NCI-H1694 treated with DMSO at 0.1 percent for 48 hours (cell line): ENCODE results near the gene TIMM9.
"Not testable (repeated sequence)": the region's sequence is repeated elsewhere in the genome, so short reads cannot be mapped to it uniquely, and the experiment has no call there.

Experiments
- DNase-seq: peaks from one replicate; lab custom pipeline; 2025; lab: John Stamatoyannopoulos, UW

Gene TIMM9, protein sequence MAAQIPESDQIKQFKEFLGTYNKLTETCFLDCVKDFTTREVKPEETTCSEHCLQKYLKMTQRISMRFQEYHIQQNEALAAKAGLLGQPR

DNA sequence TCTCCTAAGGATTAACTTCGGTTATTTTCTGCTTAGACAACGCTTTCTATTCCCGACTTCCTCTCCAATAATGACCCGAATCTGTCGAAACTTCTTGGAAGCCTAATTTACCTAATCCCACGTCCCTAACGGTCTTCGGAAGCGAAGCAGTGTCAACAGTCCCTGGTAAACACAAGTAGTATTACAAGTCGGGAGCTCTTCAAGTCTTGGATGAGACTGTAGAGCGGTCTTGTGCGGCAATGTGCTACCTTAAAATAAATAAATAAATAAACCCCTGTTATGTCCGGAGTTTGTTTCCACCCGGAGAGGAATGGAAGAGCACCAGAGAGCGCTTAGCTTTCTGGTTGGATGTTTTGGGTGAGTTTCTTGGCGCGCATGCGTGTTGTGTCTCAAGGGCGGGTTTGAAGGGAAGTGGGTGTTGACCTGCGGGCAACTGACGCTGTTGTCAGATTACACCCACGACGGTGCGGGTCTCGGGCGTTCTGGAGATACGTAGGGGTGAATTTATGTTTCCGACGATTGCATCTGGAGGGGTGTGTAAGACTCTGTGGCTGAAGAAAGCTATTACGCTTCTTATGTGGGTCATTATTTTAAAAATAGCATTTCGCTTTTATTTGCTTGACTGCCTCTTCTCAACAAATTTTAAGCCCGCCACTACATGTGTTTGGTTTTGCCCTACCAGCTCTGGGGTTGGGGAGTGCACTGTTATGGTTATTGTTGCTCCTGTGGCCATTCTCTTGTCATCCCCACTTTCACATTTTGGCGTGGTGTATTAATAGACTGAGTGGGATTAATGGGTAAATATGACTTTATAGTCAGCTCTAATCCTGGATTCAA is at the start of gene TIMM9, which contains the start of gene KIAA0586:
TIMM9 (minus strand) TSS at position 251 of the 837 bp plus-strand sequence. CDS start 15,586 bp downstream, outside the sequence.
KIAA0586 (plus strand) TSS at position 439 of the 837 bp plus-strand sequence. CDS start 546 bp downstream, outside the sequence.
- peak; percentile 96 for DNase-seq

DNA sequence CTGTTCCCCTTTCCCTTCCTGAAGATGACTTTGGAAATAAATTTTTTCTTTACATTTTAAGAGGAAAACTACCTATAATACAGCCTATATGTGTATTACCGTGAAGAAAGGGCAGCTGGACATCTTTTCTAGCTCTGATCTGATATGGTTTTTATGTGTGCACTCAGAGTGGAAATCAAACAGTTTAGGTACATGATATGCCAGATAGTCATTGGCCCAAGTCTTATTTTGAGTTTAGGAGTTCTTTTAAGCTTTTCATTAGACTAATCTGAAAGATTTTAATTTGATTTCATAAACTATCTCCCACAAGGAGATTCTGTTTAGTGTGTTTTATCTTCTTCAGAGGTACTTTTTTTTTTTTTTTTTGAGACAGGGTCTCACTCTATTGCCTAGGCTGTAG is 49.0 kb upstream of the TIMM9 start:
- no peak for DNase-seq

DNA sequence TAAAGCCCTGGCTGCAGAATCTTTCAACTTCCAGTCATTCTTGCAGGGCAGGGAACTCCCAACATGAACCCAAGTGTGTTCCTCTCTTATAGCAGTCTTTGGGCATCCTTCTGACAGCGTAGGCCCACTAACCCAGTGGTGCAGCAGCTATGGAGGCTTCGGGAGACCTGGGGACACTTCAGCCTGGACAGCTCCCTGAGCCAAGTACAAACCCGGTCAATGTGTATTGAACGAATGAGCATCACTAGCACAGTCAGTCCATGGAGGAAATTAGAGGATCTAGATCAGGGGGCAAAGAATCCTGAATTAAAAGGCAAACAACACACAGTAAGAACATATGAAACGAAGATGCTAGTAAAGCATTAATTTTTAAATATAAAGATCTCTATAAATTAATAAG is 42.0 kb upstream of the TIMM9 start:
- no peak for DNase-seq

DNA sequence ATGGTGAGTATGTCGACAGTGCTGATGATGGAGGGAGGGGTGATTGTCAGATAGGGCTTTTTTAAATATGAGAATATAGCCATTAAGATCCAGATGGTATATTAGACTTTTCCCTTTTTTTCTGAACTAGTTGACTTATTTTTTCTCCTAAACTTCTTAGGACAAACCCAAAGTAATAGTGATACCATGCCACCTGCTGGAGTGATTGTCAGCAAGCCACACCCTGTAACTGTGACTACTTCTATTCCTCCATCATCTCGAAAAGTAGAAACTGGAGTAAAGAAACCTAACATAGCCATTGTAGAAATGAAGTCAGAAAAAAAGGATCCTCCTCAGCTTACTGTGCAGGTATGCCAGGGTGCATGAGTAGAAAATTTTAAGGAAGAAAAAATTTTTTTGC is 40.2 kb upstream of the TIMM9 start:
- no peak for DNase-seq

DNA sequence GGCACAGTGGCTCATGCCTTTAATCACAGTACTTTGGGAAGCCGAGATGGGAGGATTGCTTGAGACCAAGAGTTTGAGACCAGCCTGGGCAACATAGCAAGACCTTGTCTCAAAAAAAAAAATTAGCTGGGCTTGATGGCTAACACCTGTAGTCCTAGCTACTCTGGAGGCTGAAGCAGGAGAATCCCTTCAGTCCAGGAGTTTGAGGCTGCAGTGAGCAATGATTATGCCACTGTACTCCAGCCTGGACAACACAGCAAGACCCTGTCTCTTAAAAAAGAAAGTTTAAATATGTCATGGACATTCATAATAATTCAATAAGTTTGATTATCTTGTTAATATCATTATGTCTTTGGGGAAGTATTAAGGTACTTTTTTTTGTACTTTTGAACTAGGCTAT is 39.1 kb upstream of the TIMM9 start:
- DNase-seq, result no peak

DNA sequence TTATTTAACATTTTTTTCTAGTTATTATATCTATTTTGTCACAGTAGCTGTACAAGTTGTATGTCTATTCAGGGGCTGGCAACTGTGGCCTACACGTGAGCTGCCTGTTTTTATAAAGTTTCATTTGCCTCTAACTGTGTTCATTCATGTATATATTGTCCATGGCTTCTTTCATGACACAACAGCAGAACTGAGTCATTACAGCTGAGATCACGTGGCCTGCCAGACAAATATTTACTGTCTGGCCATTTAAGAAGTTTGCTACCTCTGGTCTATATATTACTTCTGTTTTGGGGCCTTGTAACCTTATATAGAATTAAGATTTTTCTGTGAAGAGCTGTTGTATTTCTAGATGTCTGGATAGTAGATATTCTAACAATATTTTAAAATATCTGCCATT is 38.1 kb upstream of the TIMM9 start:
- DNase-seq, result no peak

DNA sequence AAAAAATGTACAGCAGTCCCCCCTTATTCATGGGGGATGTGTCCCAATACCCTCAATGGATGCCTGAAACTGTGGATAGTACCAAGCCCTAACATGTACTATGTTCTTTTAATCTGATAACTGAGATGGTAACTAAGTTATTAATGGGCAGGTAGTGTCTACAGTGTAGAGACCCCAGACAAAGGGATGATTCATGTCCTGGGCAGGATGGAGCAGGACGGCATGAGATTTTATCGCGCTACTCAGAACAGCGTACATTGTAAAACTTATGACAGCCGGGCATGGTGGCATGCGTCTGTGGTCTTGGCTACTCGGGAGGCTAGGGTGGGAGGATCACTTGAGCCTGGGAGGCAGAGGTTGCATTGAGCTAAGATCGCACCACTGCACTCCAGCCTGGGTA is 37.3 kb upstream of the TIMM9 start:
- DNase-seq, result no peak

DNA sequence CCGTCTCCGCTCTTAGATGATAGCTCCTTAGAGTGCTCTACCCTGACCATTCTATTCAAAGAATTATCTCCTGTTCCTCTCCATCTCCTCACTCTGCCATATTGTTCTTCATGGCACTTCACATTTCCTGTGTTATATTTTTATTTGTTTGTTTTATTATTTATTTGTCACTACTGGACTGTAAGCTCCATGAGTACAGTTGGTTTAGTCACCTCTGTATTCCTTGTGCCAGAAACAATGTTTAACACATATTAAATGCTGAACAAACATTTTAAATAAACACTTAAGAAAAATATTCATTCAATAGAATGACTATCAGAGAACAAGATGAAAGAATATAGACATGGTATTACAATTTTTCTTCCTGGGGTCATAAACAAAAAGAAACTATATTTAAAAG is 35.8 kb upstream of the TIMM9 start:
- DNase-seq, result no peak

DNA sequence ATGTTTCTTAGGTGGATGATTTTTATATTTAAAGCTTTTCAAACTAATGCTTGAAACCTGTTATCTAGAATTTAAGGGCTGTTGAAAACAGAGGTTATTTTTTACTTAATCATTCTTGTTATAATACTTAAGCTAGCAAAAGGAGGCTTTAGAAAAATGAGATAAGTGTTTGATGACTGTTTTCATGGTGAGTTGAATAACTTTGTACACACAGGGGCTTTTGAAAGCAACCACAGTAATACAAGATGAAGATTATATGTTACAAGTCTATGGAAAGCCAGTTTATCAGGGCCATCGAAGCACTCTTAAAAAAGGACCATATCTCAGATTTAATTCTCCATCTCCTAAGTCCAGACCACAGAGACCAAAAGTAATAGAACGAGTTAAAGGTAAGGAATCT is 33.4 kb upstream of the TIMM9 start:
- no peak for DNase-seq

DNA sequence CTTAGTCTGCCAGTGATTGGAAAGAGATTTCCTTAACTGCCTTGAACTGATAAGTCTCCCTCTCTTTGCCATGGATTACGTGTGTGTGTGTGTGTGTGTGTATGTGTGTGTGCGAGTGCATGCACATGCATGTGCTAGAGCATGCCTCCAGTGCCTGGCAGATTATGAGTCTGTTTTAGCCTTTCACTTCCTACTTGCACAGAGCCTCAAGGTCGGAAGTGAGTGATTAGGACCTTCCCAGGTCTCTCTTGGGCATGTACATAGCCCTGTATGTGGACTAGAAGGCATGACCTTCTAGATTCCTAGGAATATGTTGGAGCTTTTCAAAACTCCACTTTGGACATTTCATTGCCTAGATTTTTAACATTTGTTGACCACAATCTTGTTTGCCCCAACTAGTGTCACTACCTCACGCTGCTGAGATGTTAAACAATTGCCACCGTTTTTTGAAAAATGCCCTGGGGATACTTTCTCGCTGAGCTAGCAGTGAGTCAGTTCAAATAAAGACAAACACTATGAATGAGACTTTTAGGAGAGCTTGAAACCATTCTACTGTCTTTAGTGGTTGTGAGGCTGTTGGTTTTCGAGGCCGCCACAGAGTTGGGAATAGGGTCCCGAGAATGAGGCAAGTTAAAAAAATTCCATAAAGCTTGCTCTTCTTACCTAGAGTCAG is 28.4 kb upstream of the TIMM9 start:
- DNase-seq, result no peak

DNA sequence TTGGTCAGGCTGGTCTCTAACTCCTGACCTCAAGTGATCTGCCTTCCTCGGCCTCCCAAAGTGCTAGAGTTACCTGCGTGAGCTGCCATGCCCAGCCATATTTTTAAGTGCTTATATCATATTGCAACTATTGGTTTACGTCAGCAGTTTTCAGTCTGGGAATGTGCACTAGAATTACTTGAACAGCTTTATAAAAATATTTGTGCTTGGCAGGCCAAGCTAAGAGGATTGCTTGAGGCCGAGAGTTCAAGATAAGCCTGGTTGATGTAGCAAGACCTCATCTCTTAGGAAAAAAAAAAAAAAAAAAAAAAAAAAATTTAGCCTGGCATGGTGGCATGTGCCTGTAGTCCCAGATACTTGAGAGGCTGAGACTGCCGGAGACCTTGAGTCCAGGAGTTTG is 17.3 kb upstream of the TIMM9 start:
- DNase-seq, result no peak

DNA sequence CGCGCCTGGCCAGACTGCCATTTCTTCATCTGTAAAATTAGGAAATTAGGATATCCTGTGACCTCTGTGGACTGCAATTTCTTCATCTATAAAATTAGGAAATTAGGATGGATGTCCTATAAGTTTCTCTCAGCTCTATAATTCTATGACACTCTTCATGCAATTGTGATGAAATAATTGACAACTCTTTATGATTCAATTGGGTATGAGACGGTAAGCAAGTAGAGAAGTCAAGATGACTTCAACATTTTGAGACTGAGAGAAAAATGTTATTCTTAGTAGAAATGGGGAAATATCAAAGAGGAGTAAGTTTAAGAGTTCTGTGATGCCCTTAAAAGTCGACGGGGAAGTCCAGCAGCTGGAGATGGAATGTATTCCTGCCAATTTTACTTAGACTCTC is 12.1 kb upstream of the TIMM9 start:
- DNase-seq, result no peak

DNA sequence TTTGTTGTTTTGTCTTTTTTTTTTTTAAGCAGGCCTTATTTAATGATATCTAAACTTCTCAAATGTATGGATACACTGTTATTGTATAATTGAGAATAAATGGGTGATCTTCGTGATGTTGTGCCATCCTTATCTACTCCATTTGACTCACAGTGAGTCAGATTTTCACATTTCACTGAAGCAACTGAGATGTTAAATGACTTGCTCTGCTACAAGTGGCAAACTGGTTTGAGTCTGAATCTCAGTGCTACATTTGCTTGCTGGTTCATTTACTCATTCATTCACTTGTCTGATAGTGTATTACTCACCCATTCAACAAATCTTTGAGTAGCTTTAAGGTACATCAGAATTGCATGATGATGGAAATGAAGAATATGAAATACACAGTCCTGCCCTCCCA is 2.8 kb upstream of the TIMM9 start:
- DNase-seq, result no peak

DNA sequence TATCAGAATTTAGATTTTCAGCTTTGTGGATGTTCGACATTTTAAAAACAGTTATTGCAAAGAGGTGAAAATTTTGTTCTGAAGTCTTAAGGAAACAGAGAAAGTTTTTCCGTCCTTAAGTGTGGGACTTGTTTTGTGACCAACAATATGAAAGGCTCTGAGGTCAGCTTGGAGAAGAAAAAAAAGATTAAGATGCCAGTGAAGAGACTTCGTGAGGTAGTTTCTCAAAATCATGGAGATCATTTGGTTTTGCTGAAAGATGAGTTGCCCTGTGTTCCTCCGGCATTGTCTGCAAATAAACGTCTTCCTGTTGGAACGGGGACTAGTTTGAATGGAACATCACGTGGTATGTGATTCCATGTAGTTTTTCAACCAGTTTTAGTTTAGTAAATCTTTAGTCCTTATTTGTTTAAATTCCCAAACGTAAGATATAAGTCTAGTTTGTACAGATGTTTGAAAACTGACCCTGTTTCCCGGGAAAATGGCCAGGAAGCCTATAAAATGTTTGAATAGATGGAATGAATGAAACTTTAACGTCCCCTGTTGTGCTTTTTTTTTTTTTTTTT is 870 bp upstream of the TIMM9 start:
- peak; percentile 37 for DNase-seq

DNA sequence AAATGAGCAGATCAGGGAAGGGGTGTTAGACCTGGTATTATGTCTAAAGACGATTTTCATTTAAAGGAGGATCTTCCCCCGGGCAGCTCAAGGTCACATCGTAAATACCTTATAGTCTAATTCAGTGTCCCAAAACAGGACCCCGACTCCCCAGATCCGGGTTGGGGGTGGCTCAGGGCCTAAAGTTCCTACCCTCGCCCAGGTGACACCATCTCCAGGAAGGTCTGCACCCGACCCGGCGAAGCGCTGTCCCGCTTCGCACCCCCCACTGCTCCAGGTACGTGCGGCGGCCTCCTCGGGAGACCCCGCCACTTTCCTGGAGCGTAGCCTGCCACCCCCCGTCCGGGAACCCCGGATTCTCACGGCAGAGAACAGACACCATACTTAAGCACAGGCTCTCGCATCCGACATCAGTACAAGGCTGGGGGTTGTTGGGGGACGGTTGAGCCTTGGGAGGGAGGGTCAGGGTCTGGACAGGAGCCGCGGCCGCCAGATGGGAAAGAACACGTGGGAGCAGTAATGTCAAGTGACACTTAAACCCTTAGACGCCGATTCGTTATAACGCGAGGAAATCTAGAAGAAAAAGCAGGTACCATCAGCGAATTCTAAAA is 556 bp downstream of the TIMM9 start:
- peak; percentile 83 for DNase-seq

DNA sequence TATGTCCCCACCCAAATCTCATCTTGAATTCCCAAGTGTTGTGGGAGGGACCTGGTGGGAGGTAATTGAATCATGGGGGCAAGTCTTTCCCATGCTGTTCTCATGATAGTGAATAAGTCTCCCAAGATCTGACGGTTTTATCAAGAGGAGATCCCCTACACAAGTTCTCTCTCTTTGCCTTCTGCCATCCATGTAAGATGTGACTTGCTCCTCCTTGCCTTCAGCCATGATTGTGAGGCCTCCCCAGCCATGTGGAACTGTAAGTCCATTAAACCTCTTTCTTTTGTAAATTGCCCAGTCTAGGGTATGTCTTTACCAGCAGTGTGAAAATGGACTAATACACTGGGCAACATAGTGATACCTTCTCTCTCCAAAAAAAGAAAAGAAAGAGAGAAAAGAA is 10.4 kb downstream of the TIMM9 start:
- not testable (repeated sequence) for DNase-seq

DNA sequence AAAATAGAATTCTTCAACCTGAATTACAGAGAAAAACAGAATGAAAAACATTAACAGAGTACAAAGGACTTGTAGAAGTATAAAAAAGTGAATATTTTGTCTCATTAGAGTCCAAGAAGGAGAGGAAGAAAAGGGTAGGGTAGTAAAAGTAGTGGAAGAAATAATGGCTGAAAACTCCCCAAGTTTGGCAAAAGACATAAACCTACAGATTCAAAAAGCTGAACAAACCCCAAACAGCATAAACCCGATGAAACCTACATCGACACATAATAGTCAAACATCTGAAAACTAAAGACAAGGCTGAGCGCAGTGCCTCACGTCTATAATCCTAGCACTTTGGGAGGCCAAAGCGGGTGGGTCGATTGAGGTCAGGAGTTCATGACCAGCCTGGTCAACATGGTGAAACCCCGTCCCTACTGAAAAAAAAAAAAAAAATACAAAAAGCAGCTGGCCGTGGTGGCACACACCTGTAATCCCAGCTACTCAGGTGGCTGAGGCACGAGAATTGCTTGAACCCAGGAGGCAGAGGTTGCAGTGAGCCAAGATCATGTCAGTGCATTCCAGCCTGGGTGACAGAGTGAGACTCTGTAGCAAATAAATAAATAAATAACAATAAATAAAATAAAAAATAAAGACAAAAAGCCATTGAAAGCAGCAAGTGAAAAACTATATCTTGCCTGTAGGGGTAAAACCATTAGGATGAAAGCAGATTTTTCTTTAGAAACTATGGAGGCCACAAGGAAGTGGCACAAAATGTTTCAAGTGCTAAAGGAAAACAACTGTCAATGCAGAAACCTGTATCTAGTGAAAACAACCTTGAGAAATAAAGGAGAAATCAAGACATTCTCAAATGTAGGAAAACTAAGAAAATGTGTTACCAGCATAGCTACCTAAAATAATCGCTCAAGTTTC is 11.4 kb downstream of the TIMM9 start:
- no peak for DNase-seq

DNA sequence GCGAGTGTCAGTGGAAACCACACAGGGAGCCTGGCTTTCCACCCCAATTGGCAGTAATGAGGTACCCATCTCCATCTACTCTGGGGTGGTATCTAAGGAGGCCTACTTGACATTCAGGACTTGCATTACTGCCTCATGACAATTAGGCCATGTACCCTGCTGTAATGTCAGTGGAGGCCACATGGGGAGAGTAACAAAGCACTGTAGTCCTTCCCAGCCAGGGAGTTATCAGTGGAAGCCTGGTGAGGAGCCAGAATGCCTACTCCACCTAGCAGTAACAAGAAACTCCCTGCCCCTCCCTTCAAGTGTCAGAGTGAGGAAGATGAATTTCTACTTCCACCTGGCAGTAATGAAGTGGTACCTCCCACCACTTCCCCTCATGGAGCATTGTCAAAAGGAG is 12.5 kb downstream of the TIMM9 start:
- DNase-seq, result no peak

DNA sequence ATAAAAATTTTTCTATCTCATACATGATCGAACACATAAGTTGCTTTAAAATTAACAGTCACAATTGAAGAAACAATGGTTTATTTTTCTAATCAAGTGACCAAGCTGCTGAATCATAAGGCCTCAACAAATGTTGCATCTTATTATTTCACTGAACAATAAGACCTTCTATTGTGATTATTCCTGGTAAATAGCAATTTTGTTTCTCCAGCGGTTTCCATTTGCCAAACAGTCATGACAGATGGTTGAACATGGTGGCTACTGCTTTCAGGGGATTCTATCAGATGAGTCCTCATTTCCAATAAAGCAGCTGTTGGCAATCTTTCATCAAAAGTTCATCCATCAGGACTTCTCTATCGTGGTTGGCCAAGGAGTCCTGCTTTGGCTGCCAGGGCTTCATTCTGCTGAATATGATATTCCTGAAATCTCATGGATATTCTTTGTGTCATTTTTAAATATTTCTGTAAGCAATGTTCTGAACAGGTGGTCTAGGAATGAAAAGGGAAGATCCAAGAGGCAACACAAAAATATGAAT is 18.6 kb downstream of the TIMM9 start:
- DNase-seq, result no peak

DNA sequence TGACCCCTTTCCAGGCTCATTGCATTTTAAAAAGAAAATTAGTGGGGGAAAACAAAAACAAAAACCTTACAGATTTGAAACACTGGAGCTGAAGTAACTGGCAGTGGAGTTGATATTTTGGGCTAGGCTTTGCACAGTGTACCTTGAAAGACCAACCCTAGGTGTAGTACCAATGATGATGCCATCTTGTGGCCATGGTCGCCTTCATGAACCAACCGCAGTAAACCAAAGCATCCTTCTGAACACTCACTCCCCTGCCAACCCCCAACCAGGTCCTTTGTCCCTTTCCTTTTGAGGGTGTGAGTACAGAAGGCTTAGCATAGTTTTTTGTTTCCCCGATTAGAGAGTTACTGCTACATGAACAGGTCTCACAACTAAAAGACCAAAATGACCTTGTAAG is 25.7 kb downstream of the TIMM9 start:
- no peak for DNase-seq

DNA sequence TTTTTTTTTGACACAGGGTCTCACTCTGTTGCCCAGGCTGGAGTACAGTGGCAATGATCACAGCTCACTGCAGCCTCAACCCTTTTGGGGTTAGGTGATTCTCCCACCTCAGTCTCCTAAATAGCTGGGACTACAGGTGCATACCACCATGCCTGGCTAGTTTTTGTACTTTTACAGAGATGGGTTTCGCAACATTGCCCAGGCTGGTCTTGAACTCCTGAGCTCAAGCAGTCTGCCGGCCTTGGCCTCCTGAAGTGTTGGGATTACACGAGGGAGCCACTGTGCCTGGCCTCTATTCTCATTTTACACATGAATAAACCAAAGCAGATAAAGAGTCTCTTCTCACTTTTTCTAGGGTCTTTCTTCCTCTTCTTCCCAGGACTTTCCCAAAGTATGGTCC is 28.4 kb downstream of the TIMM9 start:
- DNase-seq, result no peak
